Memory B cell (primary cell): Measurements from ENCODE around the gene SLC39A7.
A peak's percentile ranks its signal among the peaks of the same experiment; 100 is the strongest.

Experiments
- ATAC-seq: fragments of 150-1000 bp; cut with Tn5 transposase; 2 replicates; pipeline ENCODE4 v1.10.0; 2021; ENCODE audit warnings: low read depth, mild to moderate bottlenecking, moderate library complexity
- DNase-seq, 2 donors: peaks; one replicate each; pipeline ENCODE4 v3.0.0; 2022; ENCODE audit warnings: low spot score in 2 of 2
- H3K27ac Mint-ChIP-seq: one replicate; pipeline ENCODE4 v1.8.0; 2022; ENCODE audit warnings: mild to moderate bottlenecking, moderate library complexity, mixed read lengths
- H3K27me3 Mint-ChIP-seq: one replicate; pipeline ENCODE4 v1.8.0; 2022; ENCODE audit warnings: mixed read lengths
- H3K36me3 Mint-ChIP-seq: one replicate; pipeline ENCODE4 v1.8.0; 2022; ENCODE audit warnings: mild to moderate bottlenecking, mixed read lengths
- H3K4me1 Mint-ChIP-seq: one replicate; pipeline ENCODE4 v1.8.0; 2022; ENCODE audit warnings: mixed read lengths
- H3K4me3 Mint-ChIP-seq: one replicate; pipeline ENCODE4 v1.8.0; 2022; ENCODE audit warnings: mild to moderate bottlenecking, moderate library complexity, mixed read lengths
- H3K9me3 Mint-ChIP-seq: one replicate; pipeline ENCODE4 v1.8.0; 2022; ENCODE audit warnings: mixed read lengths

The SLC39A7 gene

DNA sequence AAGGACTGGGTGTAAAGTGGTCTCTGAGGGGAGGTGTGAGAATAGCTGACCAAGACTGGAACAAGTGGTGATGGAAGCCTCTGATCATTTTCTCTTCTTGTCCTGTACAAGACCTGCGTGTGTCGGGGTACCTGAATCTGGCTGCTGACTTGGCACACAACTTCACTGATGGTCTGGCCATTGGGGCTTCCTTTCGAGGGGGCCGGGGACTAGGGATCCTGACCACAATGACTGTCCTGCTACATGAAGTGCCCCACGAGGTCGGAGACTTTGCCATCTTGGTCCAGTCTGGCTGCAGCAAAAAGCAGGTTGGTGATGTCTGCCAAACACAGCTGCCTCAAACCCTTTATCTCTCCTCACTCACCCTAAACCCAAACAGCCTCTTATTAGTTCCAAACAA lies 2.1 kb downstream of the SLC39A7 start:
- Mint-ChIP-seq H3K4me3 (peak overlapping the region; percentile 29), H3K27ac (no peak overlapping the region), H3K36me3 (peaks cover 19% of the 10 kb centered on the region), H3K4me1 (peaks cover 57% of the 10 kb centered on the region), H3K9me3 (no peaks in the 10 kb centered on the region), H3K27me3 (no peaks in the 10 kb centered on the region)
- DNase-seq (no peak), ATAC-seq (no peak)

GRCh38 chr6:33203443-33204164 lies 2.9 kb downstream of the SLC39A7 start:
- Mint-ChIP-seq H3K4me1 (peaks cover 50% of the 10 kb centered on the region), H3K36me3 (peaks cover 16% of the 10 kb centered on the region), H3K27me3 (no peaks in the 10 kb centered on the region), H3K9me3 (no peaks in the 10 kb centered on the region), H3K4me3 (peak overlapping the region; percentile 94), H3K27ac (no peak overlapping the region)
- ATAC-seq (no peak), DNase-seq (no peak)

DNA sequence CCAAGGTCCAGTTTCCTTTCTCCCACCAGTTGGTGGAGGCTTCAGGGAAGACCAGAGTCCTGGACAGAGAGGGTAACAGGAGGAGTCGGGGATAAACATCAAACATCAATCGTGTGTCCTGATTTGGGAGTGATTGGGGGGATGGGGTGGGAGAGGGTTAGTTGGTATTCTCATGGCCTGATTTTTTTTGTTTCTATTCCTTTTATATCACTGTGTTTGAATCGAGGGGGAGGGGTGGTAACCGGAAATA lies 3.4 kb downstream of the SLC39A7 start:
- Mint-ChIP-seq H3K9me3 (no peaks in the 10 kb centered on the region), H3K4me1 (peaks cover 50% of the 10 kb centered on the region), H3K36me3 (peaks cover 16% of the 10 kb centered on the region), H3K4me3 (peak overlapping the region; percentile 94), H3K27me3 (no peaks in the 10 kb centered on the region), H3K27ac (no peak overlapping the region)
- DNase-seq, result no peak
- no peak for ATAC-seq

- Mint-ChIP-seq H3K27me3 (no peaks in the 10 kb centered on the region), H3K4me3 (peak within 1 kb of the TSS; percentile 94), H3K27ac (peak within 1 kb of the TSS; percentile 0), H3K4me1 (peaks cover 48% of the 10 kb centered on the region), H3K9me3 (no peaks in the 10 kb centered on the region), H3K36me3 (peaks cover 18% of the 10 kb centered on the region)
- DNase-seq (peak; percentile 74 to 77), ATAC-seq (peak; percentile 59)
Observed at GRCh38 chr6:33204415-33205190, 3.9 kb downstream of the SLC39A7 start, which contains the start of gene HSD17B8. HSD17B8 (plus strand) TSS chr6:33204655; CDS start chr6:33204669, 14 bp downstream.

DNA sequence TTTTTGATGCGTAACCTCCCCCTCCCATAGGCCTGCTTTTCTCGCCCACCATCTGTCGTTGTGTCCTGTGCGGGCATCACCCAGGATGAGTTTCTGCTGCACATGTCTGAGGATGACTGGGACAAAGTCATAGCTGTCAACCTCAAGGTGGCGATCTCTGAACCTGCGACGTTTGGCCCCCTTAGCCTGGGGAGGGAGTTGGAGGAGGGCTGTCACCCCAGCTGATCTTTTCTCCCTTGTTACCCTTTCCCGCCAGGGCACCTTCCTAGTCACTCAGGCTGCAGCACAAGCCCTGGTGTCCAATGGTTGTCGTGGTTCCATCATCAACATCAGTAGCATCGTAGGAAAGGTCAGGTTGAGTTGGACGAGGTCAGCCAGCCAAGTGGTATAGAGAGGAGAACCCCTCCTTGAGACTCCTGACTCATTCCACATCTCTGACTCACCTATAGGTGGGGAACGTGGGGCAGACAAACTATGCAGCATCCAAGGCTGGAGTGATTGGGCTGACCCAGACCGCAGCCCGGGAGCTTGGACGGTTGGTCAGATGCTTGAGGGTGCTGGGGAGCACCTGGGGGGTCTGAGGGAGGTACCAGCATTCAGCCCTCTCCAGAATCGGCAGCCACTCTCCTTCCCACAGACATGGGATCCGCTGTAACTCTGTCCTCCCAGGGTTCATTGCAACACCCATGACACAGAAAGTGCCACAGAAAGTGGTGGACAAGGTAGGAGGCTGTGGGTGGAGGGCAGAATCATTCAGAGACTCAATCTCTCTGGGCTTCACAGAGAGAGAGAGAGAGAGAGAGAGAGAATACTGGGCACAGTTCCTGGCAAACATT lies 4.7 kb downstream of the SLC39A7 start:
- no peaks in the 10 kb centered on the region for H3K27me3 Mint-ChIP-seq
- DNase-seq, result no peak
- no peaks in the 10 kb centered on the region for H3K9me3 Mint-ChIP-seq
- peaks cover 47% of the 10 kb centered on the region for H3K4me1 Mint-ChIP-seq
- peaks cover 23% of the 10 kb centered on the region for H3K36me3 Mint-ChIP-seq
- ATAC-seq, result no peak
- peak overlapping the region; percentile 0 for H3K27ac Mint-ChIP-seq
- H3K4me3 Mint-ChIP-seq, result peak overlapping the region; percentile 94

DNA sequence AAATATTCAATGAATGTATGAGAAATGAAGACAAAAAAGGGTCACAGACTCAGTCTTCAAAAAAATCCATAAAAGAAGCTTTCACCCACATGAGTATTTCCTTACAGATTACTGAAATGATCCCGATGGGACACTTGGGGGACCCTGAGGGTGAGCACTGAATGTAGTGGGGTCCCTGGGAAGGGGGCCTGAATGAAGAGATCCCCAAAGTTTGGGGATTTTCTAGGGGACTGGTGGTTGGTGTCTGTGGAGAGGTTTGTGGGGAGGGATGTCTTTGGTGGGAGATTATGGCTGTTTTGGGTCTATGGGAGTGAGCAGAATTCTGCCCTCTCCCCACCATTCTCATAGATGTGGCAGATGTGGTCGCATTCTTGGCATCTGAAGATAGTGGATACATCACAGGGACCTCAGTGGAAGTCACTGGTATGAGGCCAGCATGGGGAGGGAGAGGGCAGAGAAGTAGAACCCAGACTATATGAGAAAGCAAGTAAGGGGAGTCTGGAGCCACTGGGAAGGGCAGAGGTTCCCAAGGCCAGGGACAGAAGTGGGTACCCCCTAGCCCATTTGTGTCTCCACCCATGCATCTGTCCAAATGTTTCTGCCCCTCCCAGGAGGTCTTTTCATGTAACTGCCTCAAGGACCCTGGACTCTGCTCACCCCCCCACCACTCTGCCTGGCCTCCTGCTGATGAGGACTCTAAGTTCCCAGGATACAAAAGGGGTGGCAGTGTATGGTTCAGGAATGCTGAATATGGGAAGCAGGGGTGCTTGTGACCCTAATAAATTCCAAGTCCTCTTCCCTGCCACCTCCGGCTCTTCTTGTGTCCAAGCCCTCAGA lies 5.6 kb downstream of the SLC39A7 start:
- Mint-ChIP-seq H3K4me1 (peaks cover 41% of the 10 kb centered on the region), H3K4me3 (peak overlapping the region; percentile 49), H3K27me3 (no peaks in the 10 kb centered on the region), H3K9me3 (no peaks in the 10 kb centered on the region), H3K27ac (no peak overlapping the region), H3K36me3 (peaks cover 25% of the 10 kb centered on the region)
- ATAC-seq (no peak), DNase-seq (no peak)

- DNase-seq (no peak), ATAC-seq (no peak)
- peaks cover 28% of the 10 kb centered on the region for H3K36me3 Mint-ChIP-seq
- H3K9me3 Mint-ChIP-seq, result no peaks in the 10 kb centered on the region
- peaks cover 34% of the 10 kb centered on the region for H3K4me1 Mint-ChIP-seq
- H3K27ac Mint-ChIP-seq, result peak overlapping the region; percentile 89
- H3K27me3 Mint-ChIP-seq, result peaks cover 1% of the 10 kb centered on the region
- H3K4me3 Mint-ChIP-seq, result peak overlapping the region; percentile 88
Observed at GRCh38 chr6:33206864-33207551, 6.3 kb downstream of the SLC39A7 start.

DNA sequence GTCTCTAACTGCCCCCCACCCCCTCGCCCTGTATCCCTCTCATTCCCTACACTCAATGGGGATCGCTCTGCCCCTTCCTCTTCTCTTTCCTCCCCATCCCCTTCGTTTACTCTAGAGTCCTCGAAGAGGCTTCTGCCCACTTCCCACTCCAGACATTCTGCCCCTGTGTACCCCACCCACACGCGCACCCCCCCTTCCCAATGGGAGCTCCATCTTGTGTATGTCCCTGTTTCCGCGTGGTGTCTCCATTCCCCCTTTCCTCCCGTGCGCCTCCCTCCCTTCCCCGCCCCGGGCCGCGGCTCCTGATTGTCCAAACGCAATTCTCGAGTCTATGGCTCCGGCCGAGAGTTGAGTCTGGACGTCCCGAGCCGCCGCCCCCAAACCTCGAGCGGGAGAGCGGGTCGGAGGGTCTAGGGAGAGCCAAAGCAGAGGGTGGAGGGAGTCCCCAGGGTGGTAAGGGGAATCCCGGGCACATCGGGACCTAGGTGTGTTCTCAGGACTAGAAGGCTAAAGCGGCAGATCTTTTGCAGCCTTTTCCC lies 7.0 kb downstream of the SLC39A7 start:
- Mint-ChIP-seq H3K9me3 (no peaks in the 10 kb centered on the region), H3K27me3 (peaks cover 4% of the 10 kb centered on the region), H3K4me3 (peak overlapping the region; percentile 88), H3K27ac (peak overlapping the region; percentile 89), H3K4me1 (peaks cover 29% of the 10 kb centered on the region), H3K36me3 (peaks cover 26% of the 10 kb centered on the region)
- ATAC-seq (no peak), DNase-seq (no peak)

GRCh38 chr6:33208091-33208967 lies 7.7 kb downstream of the SLC39A7 start, which contains the start of gene RING1:
RING1 (plus strand) TSS chr6:33208500; CDS start chr6:33208823, 323 bp downstream.
- Mint-ChIP-seq H3K9me3 (no peaks in the 10 kb centered on the region), H3K27me3 (peaks cover 9% of the 10 kb centered on the region), H3K4me1 (peaks cover 35% of the 10 kb centered on the region), H3K4me3 (peak within 1 kb of the TSS; percentile 88), H3K27ac (peak within 1 kb of the TSS; percentile 89), H3K36me3 (peaks cover 19% of the 10 kb centered on the region)
- peak; percentile 82 to 92 for DNase-seq
- ATAC-seq, result peak; percentile 74

DNA sequence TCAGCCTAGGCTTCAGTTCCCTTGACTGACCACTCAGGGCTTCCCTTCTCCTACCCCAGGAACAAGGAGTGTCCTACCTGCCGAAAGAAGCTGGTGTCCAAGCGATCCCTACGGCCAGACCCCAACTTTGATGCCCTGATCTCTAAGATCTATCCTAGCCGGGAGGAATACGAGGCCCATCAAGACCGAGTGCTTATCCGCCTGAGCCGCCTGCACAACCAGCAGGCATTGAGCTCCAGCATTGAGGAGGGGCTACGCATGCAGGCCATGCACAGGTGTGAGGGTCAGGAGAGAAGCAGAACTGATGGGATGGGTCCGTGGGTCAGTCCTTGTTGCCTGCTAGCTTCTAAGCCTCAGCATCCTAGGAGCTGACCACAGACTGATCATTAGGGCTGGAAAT lies 9.2 kb downstream of the SLC39A7 start:
- Mint-ChIP-seq H3K4me3 (no peak overlapping the region), H3K9me3 (no peaks in the 10 kb centered on the region), H3K36me3 (peaks cover 21% of the 10 kb centered on the region), H3K27ac (no peak overlapping the region), H3K27me3 (peaks cover 17% of the 10 kb centered on the region), H3K4me1 (peaks cover 38% of the 10 kb centered on the region)
- DNase-seq (no peak), ATAC-seq (no peak)

DNA sequence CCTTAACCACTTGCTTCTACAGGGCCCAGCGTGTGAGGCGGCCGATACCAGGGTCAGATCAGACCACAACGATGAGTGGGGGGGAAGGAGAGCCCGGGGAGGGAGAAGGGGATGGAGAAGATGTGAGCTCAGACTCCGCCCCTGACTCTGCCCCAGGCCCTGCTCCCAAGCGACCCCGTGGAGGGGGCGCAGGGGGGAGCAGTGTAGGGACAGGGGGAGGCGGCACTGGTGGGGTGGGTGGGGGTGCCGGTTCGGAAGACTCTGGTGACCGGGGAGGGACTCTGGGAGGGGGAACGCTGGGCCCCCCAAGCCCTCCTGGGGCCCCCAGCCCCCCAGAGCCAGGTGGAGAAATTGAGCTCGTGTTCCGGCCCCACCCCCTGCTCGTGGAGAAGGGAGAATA lies 10.5 kb downstream of the SLC39A7 start:
- Mint-ChIP-seq H3K27ac (no peak overlapping the region), H3K4me1 (peaks cover 32% of the 10 kb centered on the region)

More for the DNA sequence above, 10.5 kb downstream of the SLC39A7 start:
- no peak overlapping the region for H3K4me3 Mint-ChIP-seq
- peaks cover 21% of the 10 kb centered on the region for H3K27me3 Mint-ChIP-seq
- no peaks in the 10 kb centered on the region for H3K9me3 Mint-ChIP-seq
- peaks cover 21% of the 10 kb centered on the region for H3K36me3 Mint-ChIP-seq
- no peak for DNase-seq
- ATAC-seq, result no peak
